ENCODE data around the gene RP2. TPM values are rescaled to one million over a fixed set of nuclear protein-coding genes. Genes with fewer than 3 reads are reported as not detected.

Gene RP2
- total RNA-seq, 1 donor from 2014 or later: 25.0 TPM

- H3K27ac Mint-ChIP-seq: no peak overlapping the region
- H3K27ac ChIP-seq: no peak overlapping the region
- H3K9ac ChIP-seq: no peak overlapping the region
- no peaks in the 10 kb centered on the region for H3K27me3 ChIP-seq
- peaks cover 45% of the 10 kb centered on the region for H3K9me3 Mint-ChIP-seq
- no peak overlapping the region for H2AFZ ChIP-seq (replicated peaks)
- H3K36me3 ChIP-seq: peaks cover 7% of the 10 kb centered on the region
- peaks cover 4% of the 10 kb centered on the region for H3K27me3 Mint-ChIP-seq (ENCODE audit: insufficient read depth, low read depth)
- peaks cover 3% of the 10 kb centered on the region for H3K4me1 Mint-ChIP-seq
- H4K20me1 ChIP-seq (ENCODE audit: low read depth): peaks cover 55% of the 10 kb centered on the region
- DNase-seq (ENCODE audit: low spot score): no peak
- peaks cover 4% of the 10 kb centered on the region for H3K9me3 ChIP-seq (ENCODE audit: low read depth)
- H3K4me3 Mint-ChIP-seq: no peak overlapping the region
- H3K4me2 ChIP-seq: no peak overlapping the region
- peaks cover 100% of the 10 kb centered on the region for H3K79me2 ChIP-seq (ENCODE audit: low read depth)
- H3F3A ChIP-seq (ENCODE audit: low read depth): no peaks in the 10 kb centered on the region
- TF ChIP-seq EZH2phosphoT487 (IDR thresholded peaks at IDR 0.05) (no peak), EZH2 (IDR thresholded peaks at IDR 0.05) (no peak)
- TF ChIP-seq, protein P1, sequence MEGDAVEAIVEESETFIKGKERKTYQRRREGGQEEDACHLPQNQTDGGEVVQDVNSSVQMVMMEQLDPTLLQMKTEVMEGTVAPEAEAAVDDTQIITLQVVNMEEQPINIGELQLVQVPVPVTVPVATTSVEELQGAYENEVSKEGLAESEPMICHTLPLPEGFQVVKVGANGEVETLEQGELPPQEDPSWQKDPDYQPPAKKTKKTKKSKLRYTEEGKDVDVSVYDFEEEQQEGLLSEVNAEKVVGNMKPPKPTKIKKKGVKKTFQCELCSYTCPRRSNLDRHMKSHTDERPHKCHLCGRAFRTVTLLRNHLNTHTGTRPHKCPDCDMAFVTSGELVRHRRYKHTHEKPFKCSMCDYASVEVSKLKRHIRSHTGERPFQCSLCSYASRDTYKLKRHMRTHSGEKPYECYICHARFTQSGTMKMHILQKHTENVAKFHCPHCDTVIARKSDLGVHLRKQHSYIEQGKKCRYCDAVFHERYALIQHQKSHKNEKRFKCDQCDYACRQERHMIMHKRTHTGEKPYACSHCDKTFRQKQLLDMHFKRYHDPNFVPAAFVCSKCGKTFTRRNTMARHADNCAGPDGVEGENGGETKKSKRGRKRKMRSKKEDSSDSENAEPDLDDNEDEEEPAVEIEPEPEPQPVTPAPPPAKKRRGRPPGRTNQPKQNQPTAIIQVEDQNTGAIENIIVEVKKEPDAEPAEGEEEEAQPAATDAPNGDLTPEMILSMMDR (IDR thresholded peaks at IDR 0.05): no peak
- no peak overlapping the region for H3K4me3 ChIP-seq
- H3K4me1 ChIP-seq: peaks cover under 1% of the 10 kb centered on the region
- H3K36me3 Mint-ChIP-seq: peaks cover 10% of the 10 kb centered on the region
Observed at GRCh38 chrX:46918434-46918833, 81.6 kb downstream of the RP2 start.

GRCh38 chrX:46920235-46920634 lies 83.4 kb downstream of the RP2 start:
- no peaks in the 10 kb centered on the region for H3K27me3 ChIP-seq

GRCh38 chrX:46922611-46923010 lies 85.8 kb downstream of the RP2 start:
- H3K4me3 ChIP-seq: no peak overlapping the region
- H4K20me1 ChIP-seq (ENCODE audit: low read depth): peaks cover 48% of the 10 kb centered on the region
- H2AFZ ChIP-seq (replicated peaks): no peak overlapping the region
- Mint-ChIP-seq H3K4me1 (no peaks in the 10 kb centered on the region), H3K27ac (no peak overlapping the region), H3K36me3 (peaks cover 10% of the 10 kb centered on the region), H3K9me3 (peaks cover 47% of the 10 kb centered on the region), H3K4me3 (no peak overlapping the region), H3K27me3 (ENCODE audit: insufficient read depth, low read depth) (no peaks in the 10 kb centered on the region)
- H3K27me3 ChIP-seq: no peaks in the 10 kb centered on the region
- H3K4me2 ChIP-seq: no peak overlapping the region
- H3K4me1 ChIP-seq: peaks cover 5% of the 10 kb centered on the region
- H3K9me3 ChIP-seq (ENCODE audit: low read depth): peaks cover 4% of the 10 kb centered on the region
- no peak overlapping the region for H3K9ac ChIP-seq
- H3K27ac ChIP-seq: no peak overlapping the region
- TF ChIP-seq, protein P1 (IDR thresholded peaks at IDR 0.05): no peak
- TF ChIP-seq EZH2phosphoT487 (IDR thresholded peaks at IDR 0.05) (no peak), EZH2 (IDR thresholded peaks at IDR 0.05) (no peak)
- peaks cover 100% of the 10 kb centered on the region for H3K79me2 ChIP-seq (ENCODE audit: low read depth)
- no peaks in the 10 kb centered on the region for H3F3A ChIP-seq (ENCODE audit: low read depth)
- H3K36me3 ChIP-seq: peaks cover 7% of the 10 kb centered on the region
- no peak for DNase-seq (ENCODE audit: low spot score)

More at GRCh38 chrX:46920235-46920634, 83.4 kb downstream of the RP2 start:
- H3K36me3 ChIP-seq: peaks cover 7% of the 10 kb centered on the region
- H3F3A ChIP-seq (ENCODE audit: low read depth): no peaks in the 10 kb centered on the region
- H3K9me3 ChIP-seq (ENCODE audit: low read depth): peaks cover 4% of the 10 kb centered on the region
- Mint-ChIP-seq H3K36me3 (peaks cover 10% of the 10 kb centered on the region), H3K9me3 (peaks cover 46% of the 10 kb centered on the region), H3K4me3 (no peak overlapping the region), H3K27ac (no peak overlapping the region), H3K4me1 (no peaks in the 10 kb centered on the region), H3K27me3 (ENCODE audit: insufficient read depth, low read depth) (no peaks in the 10 kb centered on the region)
- no peak overlapping the region for H3K27ac ChIP-seq
- no peak overlapping the region for H2AFZ ChIP-seq (replicated peaks)
- H3K9ac ChIP-seq: no peak overlapping the region
- no peak overlapping the region for H3K4me2 ChIP-seq
- H4K20me1 ChIP-seq (ENCODE audit: low read depth): peaks cover 54% of the 10 kb centered on the region
- no peak for DNase-seq (ENCODE audit: low spot score)
- TF ChIP-seq EZH2 (IDR thresholded peaks at IDR 0.05) (no peak), EZH2phosphoT487 (IDR thresholded peaks at IDR 0.05) (no peak)
- TF ChIP-seq, protein P1 (IDR thresholded peaks at IDR 0.05): no peak
- peaks cover 5% of the 10 kb centered on the region for H3K4me1 ChIP-seq
- H3K79me2 ChIP-seq (ENCODE audit: low read depth): peaks cover 100% of the 10 kb centered on the region
- no peak overlapping the region for H3K4me3 ChIP-seq
